H7 (cell line): Measurements from ENCODE around the gene TOR1AIP2. TPM values are rescaled to one million over a fixed set of nuclear protein-coding genes. Genes with fewer than 3 reads are reported as not detected.

Experiments
- DNase-seq: peaks from one replicate; pipeline ENCODE4 v3.0.0; 2012
- H3K27me3 ChIP-seq: 2 replicates; pipeline ENCODE4 v1.6.0; 2011; ENCODE audit warnings: mild to moderate bottlenecking, low read length; ENCODE audit not compliant: control insufficient read depth, insufficient read depth
- H3K36me3 ChIP-seq: replicated peaks from 2 replicates; pipeline ENCODE4 v1.5.1; 2011; ENCODE audit warnings: low read length; ENCODE audit not compliant: control insufficient read depth, insufficient read depth
- H3K4me3 ChIP-seq: 2 replicates; pipeline ENCODE4 v1.5.1; 2011; ENCODE audit warnings: low read depth, mild to moderate bottlenecking, control low read depth, low read length, moderate library complexity; ENCODE audit not compliant: insufficient read depth
- total RNA-seq: library from RNA; depleted of rRNA; stranded (reverse); fragments of >200 nt; shearing (Covaris generic); gene quantifications from 2 replicates; pipeline ENCODE4 v1.2.3, GENCODE V29; 2014; rRNA removed

Gene TOR1AIP2
- total RNA-seq = 60.7 and 69.2 TPM in 2 replicates

DNA sequence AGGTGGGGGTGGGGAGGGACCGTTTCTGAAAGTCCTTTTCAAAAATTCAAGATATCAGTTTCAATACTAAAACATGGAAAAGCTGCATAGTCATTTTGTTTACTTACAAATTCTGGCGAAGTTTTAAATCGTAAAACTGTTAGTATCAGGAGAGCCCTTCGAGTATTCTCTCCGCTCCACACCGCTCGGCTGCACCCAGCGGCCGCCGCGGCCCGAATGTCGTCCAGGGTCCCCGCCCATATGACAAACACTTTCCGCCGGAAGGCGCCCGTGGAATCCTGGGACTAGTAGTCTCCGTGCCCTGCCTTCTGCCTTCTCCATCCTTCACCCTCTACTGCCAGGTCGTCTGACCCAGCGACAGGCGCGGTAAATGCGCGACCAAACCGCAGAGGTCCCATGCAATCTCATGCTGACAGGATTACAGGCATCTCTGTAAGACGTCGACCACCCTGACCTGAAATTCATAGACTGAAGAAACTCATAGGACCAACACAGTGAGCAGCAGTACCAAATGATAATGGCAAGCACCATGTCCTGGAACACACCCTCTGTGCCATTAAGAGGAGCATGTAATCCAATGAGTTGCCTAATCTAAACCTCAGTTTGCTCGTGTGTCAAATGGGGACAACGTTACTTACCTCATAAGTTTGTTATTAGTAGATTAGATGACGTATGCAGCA, at the start of gene TOR1AIP2:
Gene TOR1AIP2 (minus strand): TSS at position 218 of the 680 bp plus-strand sequence. CDS start 25,138 bp downstream, outside the sequence.
- no peaks in the 10 kb centered on the region; the same call in 1 of the 2 replicates for H3K36me3 ChIP-seq
- DNase-seq = peak; percentile 88
- H3K27me3 ChIP-seq = no peaks in the 10 kb centered on the region
- peak within 1 kb of the TSS; percentile 71 for H3K4me3 ChIP-seq

DNA sequence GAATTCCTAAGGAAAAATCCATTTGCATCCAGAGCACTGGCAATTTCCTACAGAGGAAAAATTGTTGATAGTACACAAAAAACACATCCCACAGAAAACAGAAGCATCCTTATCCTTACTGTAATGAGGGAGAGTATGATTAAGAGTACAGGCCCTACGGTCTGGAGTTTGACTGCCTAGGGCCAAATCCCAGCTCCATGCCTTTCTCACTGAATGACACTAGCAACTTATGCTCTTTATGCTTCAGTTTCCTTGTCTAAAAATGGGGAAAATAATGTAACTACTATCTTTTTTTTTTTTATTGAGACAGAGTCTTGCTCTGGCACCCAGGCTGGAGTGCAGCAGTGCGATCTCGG, 49.2 kb upstream of the TOR1AIP2 start:
- H3K36me3 ChIP-seq = no peaks in the 10 kb centered on the region
- H3K4me3 ChIP-seq = no peak overlapping the region
- DNase-seq = no peak
- no peaks in the 10 kb centered on the region for H3K27me3 ChIP-seq

DNA sequence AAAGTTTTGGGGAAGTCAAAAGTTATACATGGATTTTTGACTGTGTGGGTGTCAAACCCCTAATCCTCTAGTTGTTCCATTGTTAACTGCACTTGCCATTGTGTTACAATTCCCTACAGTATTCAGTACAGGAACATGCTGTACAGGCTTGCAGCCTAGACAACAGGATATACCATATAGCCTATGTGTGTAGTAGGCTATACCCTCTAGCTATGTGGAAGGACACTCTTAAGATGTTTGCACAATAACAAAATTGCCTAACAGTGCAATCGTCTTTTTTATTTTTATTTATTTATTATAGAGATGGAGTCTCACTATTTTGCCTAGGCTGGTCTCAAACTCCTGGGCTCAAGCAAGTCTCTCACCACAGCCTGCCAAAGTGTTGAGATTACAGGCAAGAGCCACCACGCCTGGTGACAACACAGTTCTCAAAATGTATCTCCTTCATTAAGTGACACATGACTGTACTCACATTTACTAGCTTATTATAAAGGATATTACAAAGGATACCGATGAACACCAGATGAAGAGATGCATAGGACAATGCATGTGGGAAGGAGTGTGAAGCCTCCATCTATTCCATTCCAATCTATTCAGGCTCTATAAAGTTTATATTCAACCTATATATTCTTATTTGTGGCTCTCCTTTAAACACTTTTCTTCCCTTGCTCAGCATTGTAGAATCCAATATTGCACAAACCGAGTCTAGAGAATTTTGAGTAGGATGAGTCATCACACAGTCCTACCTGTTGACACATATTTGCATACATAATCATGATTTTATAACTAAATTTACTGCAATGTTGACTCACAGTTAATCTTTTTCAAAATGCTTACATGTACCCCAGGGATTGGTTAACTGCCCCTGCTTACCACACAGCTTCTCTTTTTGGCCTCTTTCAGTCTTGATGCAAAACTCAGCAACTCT, 48.6 kb upstream of the TOR1AIP2 start:
- H3K36me3 ChIP-seq = no peaks in the 10 kb centered on the region
- no peak overlapping the region for H3K4me3 ChIP-seq
- DNase-seq = no peak
- H3K27me3 ChIP-seq = no peaks in the 10 kb centered on the region

DNA sequence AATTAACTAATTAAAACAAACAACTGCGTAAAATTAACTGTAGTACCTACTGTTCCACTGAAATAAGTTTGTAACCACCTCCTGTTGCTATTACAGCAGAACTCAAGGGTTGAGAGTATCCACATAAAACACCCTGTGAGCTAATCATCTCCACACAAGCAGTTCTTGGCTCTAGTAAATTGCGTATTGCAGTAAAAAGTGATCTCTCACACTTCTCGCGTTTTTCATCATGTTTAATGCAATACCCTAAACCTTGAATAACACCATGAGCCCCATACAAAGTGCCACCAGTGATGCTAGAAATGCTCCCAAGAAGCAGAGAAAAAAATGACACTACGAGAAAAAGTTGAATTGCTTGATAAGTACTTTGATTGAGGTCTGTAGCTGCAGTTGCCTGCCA, 47.7 kb upstream of the TOR1AIP2 start:
- no peak overlapping the region for H3K4me3 ChIP-seq
- H3K36me3 ChIP-seq = no peaks in the 10 kb centered on the region
- no peak for DNase-seq
- H3K27me3 ChIP-seq = no peaks in the 10 kb centered on the region

DNA sequence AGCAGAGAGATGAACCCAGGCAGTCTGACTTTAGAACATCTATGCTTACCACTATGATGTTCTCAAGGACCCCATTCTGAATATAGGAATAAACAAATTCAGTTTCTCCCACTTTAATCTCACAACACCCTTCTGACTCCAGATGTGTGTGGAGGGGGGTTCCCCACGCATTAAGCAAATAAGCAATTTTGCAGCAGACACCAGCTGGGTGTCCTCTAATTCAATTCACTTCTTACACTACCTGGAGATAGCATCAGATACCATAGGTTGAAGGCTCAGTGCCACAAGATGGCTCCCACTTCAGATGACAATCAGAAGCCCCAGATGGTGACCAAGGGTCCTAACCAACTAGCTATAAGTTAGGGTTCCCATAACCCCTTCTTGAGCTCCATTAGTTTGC, 46.7 kb upstream of the TOR1AIP2 start:
- no peak for DNase-seq
- H3K4me3 ChIP-seq = no peak overlapping the region
- no peaks in the 10 kb centered on the region; the same call in 1 of the 2 replicates for H3K36me3 ChIP-seq
- H3K27me3 ChIP-seq = no peaks in the 10 kb centered on the region

DNA sequence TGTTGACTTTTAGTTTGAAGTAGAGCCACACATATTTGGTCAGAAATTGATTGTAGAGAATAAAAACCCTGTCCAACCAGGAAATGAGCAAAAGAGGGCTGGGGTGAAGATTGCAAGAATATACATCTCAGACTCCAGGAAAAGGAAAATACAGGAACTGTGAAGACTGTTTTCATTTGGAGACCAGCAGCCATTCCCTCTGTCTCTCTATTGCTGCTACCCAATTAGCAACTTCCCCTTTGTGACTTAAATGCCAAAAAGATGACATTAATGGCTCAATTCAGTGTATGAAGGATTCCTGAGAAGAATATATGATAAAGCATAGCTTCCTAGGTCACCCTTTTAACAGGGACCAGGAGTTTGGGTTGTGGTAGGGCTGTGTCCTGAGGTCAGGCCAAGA, 45.4 kb upstream of the TOR1AIP2 start:
- H3K4me3 ChIP-seq = no peak overlapping the region
- no peaks in the 10 kb centered on the region for H3K27me3 ChIP-seq
- no peaks in the 10 kb centered on the region; the same call in 1 of the 2 replicates for H3K36me3 ChIP-seq
- no peak for DNase-seq

DNA sequence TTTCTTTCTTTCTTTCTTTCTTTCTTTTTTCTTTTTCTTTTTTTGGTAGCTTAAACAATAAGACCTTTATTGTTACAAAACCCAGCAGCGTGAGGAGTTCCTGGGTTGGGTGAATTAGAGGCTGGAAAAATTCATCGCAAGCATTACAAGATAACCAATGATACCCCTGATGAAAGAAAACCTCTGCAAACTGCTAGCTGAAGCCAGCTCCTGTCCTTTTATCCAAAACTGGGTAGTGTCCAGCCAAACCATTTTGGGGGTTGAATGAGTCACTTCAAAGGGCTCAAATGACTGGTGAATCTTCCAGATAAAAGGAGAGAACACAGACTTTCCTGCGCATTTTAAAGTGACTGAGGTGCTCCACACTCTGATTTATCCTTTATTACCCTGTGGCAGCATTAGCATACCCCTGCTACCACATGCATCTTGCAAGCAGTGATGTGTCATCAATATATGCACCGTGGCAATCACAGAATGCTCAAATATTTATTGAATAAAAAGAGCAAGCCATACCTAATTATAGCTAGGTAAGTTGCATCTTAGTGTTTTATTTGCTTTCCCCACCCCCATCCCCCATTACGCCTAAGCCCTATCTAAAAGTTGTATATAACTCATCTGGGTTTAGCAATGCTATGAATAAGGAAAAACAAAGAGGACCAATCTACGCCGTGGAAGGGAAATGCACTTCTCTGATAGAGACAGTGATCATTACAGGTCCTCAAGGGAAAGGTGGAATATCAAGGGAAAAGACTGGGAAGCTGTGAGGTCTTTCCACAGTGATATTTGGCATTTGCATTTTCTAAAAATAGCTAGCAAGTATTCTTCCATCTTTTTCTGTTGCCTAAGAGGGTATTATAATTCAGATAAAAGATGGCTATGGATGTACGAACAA, 44.6 kb upstream of the TOR1AIP2 start:
- DNase-seq = no peak
- peaks cover 4% of the 10 kb centered on the region for H3K36me3 ChIP-seq
- no peaks in the 10 kb centered on the region for H3K27me3 ChIP-seq
- no peak overlapping the region for H3K4me3 ChIP-seq

DNA sequence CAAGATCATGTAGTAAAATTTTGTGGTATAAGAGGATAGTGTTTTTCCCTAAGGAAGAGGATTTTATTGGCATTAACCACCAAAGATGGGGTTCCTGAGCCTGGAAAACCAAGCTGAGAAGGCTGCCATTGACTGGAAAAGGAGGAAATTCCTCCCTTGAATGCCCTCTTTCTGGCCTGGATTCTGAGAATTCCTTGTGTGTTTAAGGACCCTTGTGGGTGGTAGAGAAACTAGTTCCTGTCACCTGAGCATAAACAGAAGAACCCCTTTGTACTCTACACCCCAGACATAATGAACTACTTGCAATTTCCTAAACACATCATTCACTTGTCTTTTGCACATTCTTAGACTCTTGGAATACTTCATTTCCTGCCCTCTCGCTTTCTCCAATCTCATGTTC, 43.9 kb upstream of the TOR1AIP2 start:
- Histone ChIP-seq H3K27me3 (no peaks in the 10 kb centered on the region), H3K4me3 (no peak overlapping the region), H3K36me3 (peaks cover 4% of the 10 kb centered on the region)
- peak; percentile 24 for DNase-seq

DNA sequence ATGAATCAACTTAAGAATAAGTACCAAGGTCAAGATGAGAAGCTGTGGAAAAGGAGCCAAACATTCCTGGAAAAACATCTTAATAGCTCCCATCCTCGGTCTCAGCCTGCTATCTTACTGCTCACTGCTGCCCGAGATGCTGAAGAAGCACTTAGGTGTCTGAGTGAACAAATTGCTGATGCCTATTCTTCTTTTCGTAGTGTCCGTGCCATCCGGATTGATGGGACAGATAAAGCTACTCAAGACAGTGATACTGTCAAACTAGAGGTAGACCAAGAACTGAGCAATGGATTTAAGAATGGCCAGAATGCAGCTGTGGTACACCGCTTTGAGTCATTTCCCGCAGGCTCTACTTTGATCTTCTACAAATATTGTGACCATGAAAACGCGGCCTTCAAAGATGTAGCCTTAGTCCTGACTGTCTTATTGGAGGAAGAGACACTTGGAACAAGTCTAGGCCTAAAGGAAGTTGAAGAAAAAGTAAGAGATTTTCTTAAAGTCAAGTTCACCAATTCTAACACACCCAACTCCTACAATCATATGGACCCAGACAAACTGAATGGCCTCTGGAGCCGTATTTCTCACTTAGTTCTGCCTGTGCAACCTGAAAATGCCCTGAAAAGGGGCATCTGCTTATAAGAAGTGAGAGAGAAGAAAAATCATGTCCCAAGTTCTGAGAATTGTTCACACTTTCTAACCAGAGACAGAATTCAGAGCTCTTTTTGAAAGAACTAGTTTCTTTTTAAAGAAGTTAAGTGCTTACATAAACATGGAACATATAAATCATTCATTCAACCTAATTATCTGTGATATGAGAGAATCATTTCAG, 40.2 kb upstream of the TOR1AIP2 start:
- no peak for DNase-seq
- Histone ChIP-seq H3K36me3 (peaks cover 4% of the 10 kb centered on the region), H3K27me3 (no peaks in the 10 kb centered on the region), H3K4me3 (no peak overlapping the region)

DNA sequence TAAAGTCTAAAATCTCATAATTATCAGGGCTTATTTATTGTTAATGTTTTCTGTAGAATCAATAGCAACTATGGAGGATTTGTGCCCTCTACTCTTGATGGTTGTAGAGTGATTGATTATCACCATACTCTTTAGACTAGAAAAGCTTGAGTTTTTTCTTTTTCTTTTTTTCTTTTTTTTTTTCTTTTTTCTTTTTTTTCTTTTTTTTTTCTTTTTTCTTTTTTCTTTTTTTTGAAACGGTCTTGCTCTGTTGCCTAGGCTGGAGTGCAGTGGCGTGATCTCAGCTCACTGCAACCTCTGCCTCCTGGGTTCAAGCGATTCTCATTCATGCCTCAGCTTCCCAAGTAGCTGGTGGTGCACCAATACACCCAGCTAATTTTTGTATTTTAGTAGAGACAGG, 34.2 kb upstream of the TOR1AIP2 start:
- H3K36me3 ChIP-seq = no peaks in the 10 kb centered on the region; the same call in 1 of the 2 replicates
- no peaks in the 10 kb centered on the region for H3K27me3 ChIP-seq
- DNase-seq = no peak
- no peak overlapping the region for H3K4me3 ChIP-seq

DNA sequence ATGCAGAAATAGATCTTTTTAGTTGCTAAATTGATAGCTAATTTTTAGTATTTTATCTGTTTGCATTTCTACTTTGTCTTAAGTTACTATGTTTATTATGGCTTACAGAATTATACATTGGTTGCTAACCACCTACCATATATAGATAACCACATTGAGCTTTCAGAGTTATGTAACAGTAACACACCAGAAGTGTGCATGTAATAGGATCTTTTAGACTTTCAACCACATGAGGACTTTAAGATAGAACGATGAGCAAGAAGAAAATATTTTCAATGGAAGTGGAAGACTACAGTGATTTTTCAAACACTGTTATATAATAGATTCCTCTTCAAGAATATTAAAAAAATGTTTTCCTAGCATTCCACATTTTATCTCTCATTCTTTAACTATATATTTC, 33.3 kb upstream of the TOR1AIP2 start:
- no peaks in the 10 kb centered on the region; the same call in 1 of the 2 replicates for H3K36me3 ChIP-seq

DNA sequence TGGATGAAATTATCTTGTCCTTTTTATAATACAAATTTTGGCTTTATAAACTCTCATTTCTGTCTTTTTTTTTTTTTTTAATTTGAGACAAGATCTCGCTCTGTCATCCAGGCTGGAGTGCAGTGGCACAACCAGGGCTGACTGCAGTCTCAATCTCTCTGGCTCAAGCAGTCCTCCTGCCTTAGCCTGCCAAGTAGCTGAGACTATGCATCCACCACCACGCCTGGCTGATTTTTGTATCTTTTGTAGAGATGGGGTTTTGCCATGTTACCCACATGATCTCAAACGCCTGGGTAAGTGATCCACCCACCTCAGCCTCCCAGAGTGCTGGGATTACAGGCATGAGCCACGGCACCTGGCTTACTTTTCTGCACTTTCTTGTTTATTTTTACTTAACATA, 12.0 kb upstream of the TOR1AIP2 start:
- no peak overlapping the region for H3K4me3 ChIP-seq
- no peaks in the 10 kb centered on the region for H3K27me3 ChIP-seq
- H3K36me3 ChIP-seq = peaks cover 5% of the 10 kb centered on the region
- DNase-seq = no peak

More for the DNA sequence above, 33.3 kb upstream of the TOR1AIP2 start:
- Histone ChIP-seq H3K27me3 (no peaks in the 10 kb centered on the region), H3K4me3 (no peak overlapping the region)
- no peak for DNase-seq

DNA sequence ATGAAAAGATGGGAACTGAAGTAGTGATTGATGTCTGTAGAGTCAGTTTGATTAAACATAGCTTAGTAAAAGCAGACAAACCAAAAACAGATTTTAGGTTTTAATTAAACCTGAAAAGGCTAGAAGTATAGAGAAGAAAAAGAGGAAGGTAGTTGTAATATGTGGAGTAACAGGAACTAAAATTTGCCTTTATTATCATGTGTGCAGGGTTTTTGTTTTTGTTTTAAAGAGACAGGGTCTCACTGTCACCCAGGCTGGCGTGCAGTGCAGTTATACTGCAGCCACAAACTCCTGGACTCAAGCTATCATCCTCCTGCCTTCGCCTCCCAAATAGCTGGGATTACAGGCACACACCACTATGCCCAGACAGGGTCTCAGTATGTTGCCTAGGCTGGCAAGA, 10.5 kb upstream of the TOR1AIP2 start:
- peaks cover 5% of the 10 kb centered on the region for H3K36me3 ChIP-seq
- H3K4me3 ChIP-seq = no peak overlapping the region

More for the DNA sequence above, 10.5 kb upstream of the TOR1AIP2 start:
- H3K27me3 ChIP-seq = no peaks in the 10 kb centered on the region
- no peak for DNase-seq
